Renal cortical epithelial cell (primary cell): Measurements from ENCODE around the gene EAF2. TPM values are rescaled to one million over a fixed set of nuclear protein-coding genes. Genes with fewer than 3 reads are reported as not detected.

Source experiments
- total RNA-seq: library from RNA; depleted of rRNA; stranded (reverse); fragments of >200 nt; gene quantifications from 2 replicates; pipeline ENCODE4 v1.2.3, GENCODE V29; 2014

Gene EAF2
- total RNA-seq, 1 donor from 2014 or later, result 4.0 TPM

Other genes starting within 250 kb of the EAF2 start
- gene FBXO40, start 241.8 kb upstream of the EAF2 start, total RNA-seq, result not detected in 2 replicates
- gene HCLS1, start 174.3 kb upstream of the EAF2 start, total RNA-seq, result 0.17 and 0.20 TPM in 2 replicates
- gene GOLGB1, start 85.5 kb upstream of the EAF2 start, total RNA-seq, result 34.9 and 111 TPM in 2 replicates
- 13.5 and 17.7 TPM in 2 replicates for gene IQCB1, start 149 bp upstream of the EAF2 start, total RNA-seq
- gene SLC15A2, start 59.2 kb downstream of the EAF2 start, total RNA-seq, result 1.9 and 4.7 TPM in 2 replicates
- gene ILDR1, start 187.0 kb downstream of the EAF2 start, total RNA-seq, result 2.7 and 2.8 TPM in 2 replicates
- gene CD86, start 220.2 kb downstream of the EAF2 start, total RNA-seq, result not detected in 2 replicates